Upper lobe of left lung (tissue), 4 donors: ENCODE data around the gene CFHR5.

Experiments
- CTCF ChIP-seq, 6 experiments: fragments of 450-650 bp in 4 of 6; fragments of 200-600 bp in 2 of 6; sonication (generic) in 2 of 6; IDR thresholded peaks; one replicate each; pipeline ENCODE4 v1.5.1; 2016 to 2019; ENCODE audit warnings: antibody characterized with exemption in 6 of 6
- EP300 ChIP-seq, 4 donors: sonication (generic); formaldehyde crosslinking; IDR thresholded peaks; one replicate each; pipeline ENCODE4 v1.5.1; 2017; ENCODE audit warnings: antibody characterized with exemption in 4 of 4, control low read depth in 2 of 4
- POLR2AphosphoS5 ChIP-seq, 2 donors: sonication (generic); formaldehyde crosslinking; IDR thresholded peaks; one replicate each; pipeline ENCODE4 v1.5.1; 2017; ENCODE audit warnings: antibody characterized with exemption in 2 of 2

- TF ChIP-seq CTCF (IDR thresholded peaks at IDR 0.05) (no peak), EP300 (IDR thresholded peaks at IDR 0.05) (no peak), POLR2AphosphoS5 (IDR thresholded peaks at IDR 0.05) (no peak)
Observed at GRCh38 chr1:196997423-196997822, 20.1 kb downstream of the CFHR5 start.
